Parathyroid adenoma (tissue), 2 donors: ENCODE measurements around the gene PPP1R14B.

Source experiments
- H2AFZ ChIP-seq: fragments of 300-600 bp; sonication (generic); one replicate; pipeline ENCODE4 v1.7.0; 2017; ENCODE audit warnings: antibody characterized with exemption, mild to moderate bottlenecking
- H3K27ac ChIP-seq: fragments of 300-600 bp; sonication (generic); one replicate; pipeline ENCODE4 v1.7.0; 2017
- H3K27me3 ChIP-seq: fragments of 300-600 bp; sonication (generic); one replicate; pipeline ENCODE4 v1.7.0; 2017; ENCODE audit warnings: low read length; ENCODE audit not compliant: control insufficient read depth, insufficient read depth
- H3K36me3 ChIP-seq: fragments of 300-600 bp; sonication (generic); one replicate; pipeline ENCODE4 v1.7.0; 2017; ENCODE audit warnings: low read length; ENCODE audit not compliant: control insufficient read depth, insufficient read depth
- H3K4me1 ChIP-seq: fragments of 300-600 bp; sonication (generic); one replicate; pipeline ENCODE4 v1.7.0; 2017; ENCODE audit warnings: control low read depth
- H3K4me2 ChIP-seq: fragments of 300-600 bp; sonication (generic); one replicate; pipeline ENCODE4 v1.7.0; 2017; ENCODE audit warnings: low read length
- H3K4me3 ChIP-seq: fragments of 300-600 bp; sonication (generic); one replicate; pipeline ENCODE4 v1.7.0; 2017; ENCODE audit warnings: low read depth, low read length
- H3K79me2 ChIP-seq: fragments of 300-600 bp; sonication (generic); one replicate; pipeline ENCODE4 v1.7.0; 2017; ENCODE audit warnings: control low read depth
- H3K9ac ChIP-seq: fragments of 300-600 bp; sonication (generic); one replicate; pipeline ENCODE4 v1.7.0; 2017; ENCODE audit warnings: mild to moderate bottlenecking
- H3K9me3 ChIP-seq: fragments of 300-600 bp; sonication (generic); one replicate; pipeline ENCODE4 v1.7.0; 2017; ENCODE audit warnings: low read length; ENCODE audit not compliant: control insufficient read depth
- TF ChIP-seq, protein P1 (sequence below): fragments of 300-600 bp; sonication (generic); IDR thresholded peaks from one replicate; pipeline ENCODE4 v1.7.0; 2017; ENCODE audit warnings: antibody characterized with exemption, mild to moderate bottlenecking
- donor health status: primary hyperparathyroidism.

PPP1R14B gene

DNA sequence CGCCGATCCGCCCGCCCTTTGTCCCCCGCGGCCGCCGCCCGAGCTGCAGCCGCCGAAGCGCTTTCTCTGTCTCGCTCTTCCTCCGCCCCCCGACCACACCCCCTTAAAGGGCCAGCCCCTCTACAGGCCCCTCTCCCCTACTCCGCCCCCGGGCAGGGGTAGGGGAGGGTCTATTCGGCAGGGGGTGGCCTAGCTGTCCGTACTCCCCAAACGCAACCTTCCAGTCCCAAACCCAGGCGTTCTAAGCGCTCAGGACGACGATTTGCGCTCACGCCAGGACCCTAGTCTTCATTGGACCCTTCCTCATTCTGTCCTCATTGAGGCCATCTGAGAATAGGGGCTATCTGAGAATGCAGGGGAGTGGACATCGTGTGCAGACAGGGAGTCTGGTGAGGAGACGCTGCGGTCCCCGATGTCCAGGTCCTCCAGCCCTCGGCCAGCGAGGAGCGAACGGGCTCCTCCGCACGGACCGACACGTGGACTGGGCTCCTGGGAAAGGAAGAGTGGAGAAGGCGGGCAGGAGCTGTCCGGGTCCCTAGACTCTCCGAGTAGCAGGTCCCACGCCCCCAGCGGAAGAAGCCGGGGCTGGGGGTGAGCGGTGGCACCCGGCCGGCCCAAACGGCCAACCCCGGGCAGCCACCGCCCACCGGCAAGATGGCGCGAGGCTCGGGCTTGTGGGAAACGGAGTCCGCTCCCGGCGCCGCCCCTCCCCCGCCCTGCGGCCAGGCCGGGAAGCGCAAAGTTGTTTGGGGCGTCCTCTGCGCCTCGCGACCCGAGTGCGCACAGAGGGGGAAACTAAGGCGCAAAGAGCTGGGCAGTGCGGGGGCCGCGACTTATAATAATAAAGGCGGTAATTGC lies at the start of gene PPP1R14B:
Gene PPP1R14B, minus strand, starts transcription at position 73 of the 858 bp plus-strand sequence. CDS start 270 bp downstream, outside the sequence.
- Histone ChIP-seq H3K79me2 (no peaks in the 10 kb centered on the region), H2AFZ (peak within 1 kb of the TSS; percentile 73), H3K9me3 (no peaks in the 10 kb centered on the region), H3K4me1 (peaks cover 2% of the 10 kb centered on the region), H3K4me2 (peak within 1 kb of the TSS; percentile 99), H3K27ac (peak within 1 kb of the TSS; percentile 83), H3K9ac (no peak within 1 kb of the TSS), H3K36me3 (no peaks in the 10 kb centered on the region), H3K4me3 (peak within 1 kb of the TSS; percentile 85), H3K27me3 (no peaks in the 10 kb centered on the region)
- TF ChIP-seq, protein P1, sequence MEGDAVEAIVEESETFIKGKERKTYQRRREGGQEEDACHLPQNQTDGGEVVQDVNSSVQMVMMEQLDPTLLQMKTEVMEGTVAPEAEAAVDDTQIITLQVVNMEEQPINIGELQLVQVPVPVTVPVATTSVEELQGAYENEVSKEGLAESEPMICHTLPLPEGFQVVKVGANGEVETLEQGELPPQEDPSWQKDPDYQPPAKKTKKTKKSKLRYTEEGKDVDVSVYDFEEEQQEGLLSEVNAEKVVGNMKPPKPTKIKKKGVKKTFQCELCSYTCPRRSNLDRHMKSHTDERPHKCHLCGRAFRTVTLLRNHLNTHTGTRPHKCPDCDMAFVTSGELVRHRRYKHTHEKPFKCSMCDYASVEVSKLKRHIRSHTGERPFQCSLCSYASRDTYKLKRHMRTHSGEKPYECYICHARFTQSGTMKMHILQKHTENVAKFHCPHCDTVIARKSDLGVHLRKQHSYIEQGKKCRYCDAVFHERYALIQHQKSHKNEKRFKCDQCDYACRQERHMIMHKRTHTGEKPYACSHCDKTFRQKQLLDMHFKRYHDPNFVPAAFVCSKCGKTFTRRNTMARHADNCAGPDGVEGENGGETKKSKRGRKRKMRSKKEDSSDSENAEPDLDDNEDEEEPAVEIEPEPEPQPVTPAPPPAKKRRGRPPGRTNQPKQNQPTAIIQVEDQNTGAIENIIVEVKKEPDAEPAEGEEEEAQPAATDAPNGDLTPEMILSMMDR: no peak

- Histone ChIP-seq H3K27ac (no peak overlapping the region), H3K9me3 (no peaks in the 10 kb centered on the region), H3K4me1 (peaks cover 3% of the 10 kb centered on the region), H3K36me3 (no peaks in the 10 kb centered on the region), H3K27me3 (no peaks in the 10 kb centered on the region), H3K79me2 (no peaks in the 10 kb centered on the region), H2AFZ (no peak overlapping the region), H3K4me2 (no peak overlapping the region), H3K4me3 (no peak overlapping the region), H3K9ac (no peak overlapping the region)
- TF ChIP-seq, protein P1: no peak
Observed at GRCh38 chr11:64296236-64296635, 49.5 kb upstream of the PPP1R14B start.

DNA sequence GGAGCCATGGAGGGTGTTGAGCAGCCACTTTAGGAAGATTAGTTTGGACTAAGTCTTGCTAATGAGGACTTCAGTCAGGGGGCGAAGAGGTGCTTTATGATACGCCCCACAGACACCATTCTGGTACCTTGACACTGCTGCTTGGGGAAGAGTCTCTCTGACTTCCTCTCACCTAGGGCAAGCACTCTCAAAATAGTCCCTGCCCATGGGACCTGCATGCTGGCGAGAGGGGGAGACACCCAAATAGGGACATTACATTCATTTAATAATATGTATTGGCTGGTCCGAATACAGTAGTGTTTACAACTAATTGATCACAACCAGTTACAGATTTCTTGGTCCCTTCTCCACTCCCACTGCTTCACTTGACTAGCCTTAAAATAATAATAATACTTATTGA lies 49.0 kb upstream of the PPP1R14B start:
- H3K36me3 ChIP-seq: no peaks in the 10 kb centered on the region
- no peak overlapping the region for H3K27ac ChIP-seq
- no peaks in the 10 kb centered on the region for H3K79me2 ChIP-seq
- H3K4me1 ChIP-seq: peaks cover 3% of the 10 kb centered on the region
- TF ChIP-seq, protein P1: no peak
- no peak overlapping the region for H3K4me2 ChIP-seq
- H3K4me3 ChIP-seq: no peak overlapping the region
- no peak overlapping the region for H3K9ac ChIP-seq
- H2AFZ ChIP-seq: no peak overlapping the region
- H3K27me3 ChIP-seq: no peaks in the 10 kb centered on the region
- no peaks in the 10 kb centered on the region for H3K9me3 ChIP-seq

GRCh38 chr11:64294774-64295173 lies 48.0 kb upstream of the PPP1R14B start:
- TF ChIP-seq, protein P1: no peak
- Histone ChIP-seq H3K27ac (no peak overlapping the region), H2AFZ (no peak overlapping the region), H3K27me3 (no peaks in the 10 kb centered on the region), H3K4me3 (no peak overlapping the region), H3K36me3 (no peaks in the 10 kb centered on the region), H3K4me1 (peaks cover under 1% of the 10 kb centered on the region), H3K9ac (no peak overlapping the region), H3K79me2 (no peaks in the 10 kb centered on the region), H3K9me3 (no peaks in the 10 kb centered on the region), H3K4me2 (no peak overlapping the region)
